22Rv1 (cell line): ENCODE measurements around the gene CCDC91.

Source experiments
- ZFX ChIP-seq: fragments of 450-650 bp; IDR thresholded peaks from 2 replicates; pipeline ENCODE4 v1.6.1; 2017; ENCODE audit warnings: antibody characterized with exemption, borderline replicate concordance
- TF ChIP-seq, protein P1 (sequence below): fragments of 450-650 bp; IDR thresholded peaks from 2 replicates; pipeline ENCODE4 v1.5.1; 2017; ENCODE audit warnings: mild to moderate bottlenecking

DNA sequence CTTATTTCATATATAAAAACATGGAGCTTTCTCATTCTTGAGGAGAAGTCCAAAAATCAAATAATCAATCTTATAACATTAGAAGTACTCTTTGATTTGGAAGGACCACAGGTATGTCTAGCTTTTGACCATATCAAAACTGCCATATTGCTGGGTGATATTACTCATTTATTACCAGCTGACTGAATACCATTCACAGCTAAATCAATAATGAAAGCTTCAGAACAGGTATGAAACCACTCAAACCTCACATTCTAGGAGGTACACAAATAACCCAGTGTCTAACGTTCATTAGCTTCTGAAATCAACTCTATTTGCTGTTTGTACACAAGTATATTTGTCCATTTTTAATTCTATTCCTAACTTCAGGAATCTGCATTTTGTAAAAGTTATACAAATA, 16.8 kb upstream of the CCDC91 start:
- TF ChIP-seq, protein P1, sequence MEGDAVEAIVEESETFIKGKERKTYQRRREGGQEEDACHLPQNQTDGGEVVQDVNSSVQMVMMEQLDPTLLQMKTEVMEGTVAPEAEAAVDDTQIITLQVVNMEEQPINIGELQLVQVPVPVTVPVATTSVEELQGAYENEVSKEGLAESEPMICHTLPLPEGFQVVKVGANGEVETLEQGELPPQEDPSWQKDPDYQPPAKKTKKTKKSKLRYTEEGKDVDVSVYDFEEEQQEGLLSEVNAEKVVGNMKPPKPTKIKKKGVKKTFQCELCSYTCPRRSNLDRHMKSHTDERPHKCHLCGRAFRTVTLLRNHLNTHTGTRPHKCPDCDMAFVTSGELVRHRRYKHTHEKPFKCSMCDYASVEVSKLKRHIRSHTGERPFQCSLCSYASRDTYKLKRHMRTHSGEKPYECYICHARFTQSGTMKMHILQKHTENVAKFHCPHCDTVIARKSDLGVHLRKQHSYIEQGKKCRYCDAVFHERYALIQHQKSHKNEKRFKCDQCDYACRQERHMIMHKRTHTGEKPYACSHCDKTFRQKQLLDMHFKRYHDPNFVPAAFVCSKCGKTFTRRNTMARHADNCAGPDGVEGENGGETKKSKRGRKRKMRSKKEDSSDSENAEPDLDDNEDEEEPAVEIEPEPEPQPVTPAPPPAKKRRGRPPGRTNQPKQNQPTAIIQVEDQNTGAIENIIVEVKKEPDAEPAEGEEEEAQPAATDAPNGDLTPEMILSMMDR, result no peak
- TF ChIP-seq ZFX, result no peak
